Heart right ventricle (tissue), 16 donors: Measurements from ENCODE around the gene SPG11. TPM values are rescaled to one million over a fixed set of nuclear protein-coding genes. Genes with fewer than 3 reads are reported as not detected.

ENCODE experiments used
- ATAC-seq, 8 donors: fragments of 200-7000 bp; cut with Tn5 transposase; one replicate each; pipeline ENCODE4 v1.9.1; 2020; ENCODE audit warnings: mild to moderate bottlenecking in 8 of 8, moderate library complexity in 8 of 8, moderate number of reproducible peaks in 1 of 8
- DNase-seq, 2 donors: peaks; one replicate each; pipeline ENCODE4 v3.0.0-alpha.2; 2020
- H3K27ac ChIP-seq, 10 donors: fragments of 200-600 bp; sonication (generic) in 2 of 10; one replicate each; pipeline versions ENCODE4 v1.5.0 to v1.8.0; 2020 to 2022; ENCODE audit warnings: mild to moderate bottlenecking in 3 of 10
- H3K27me3 ChIP-seq, 7 donors: fragments of 200-600 bp; one replicate each; pipeline ENCODE4 v1.8.0; 2021 to 2022; ENCODE audit warnings: mild to moderate bottlenecking in 2 of 7
- H3K36me3 ChIP-seq, 9 donors: fragments of 200-600 bp; sonication (generic) in 1 of 9; one replicate each; pipeline versions ENCODE4 v1.5.0 to v1.8.0; 2020 to 2022; ENCODE audit warnings: mild to moderate bottlenecking in 2 of 9
- H3K4me1 ChIP-seq, 9 donors: fragments of 200-600 bp; sonication (generic) in 1 of 9; one replicate each; pipeline versions ENCODE4 v1.5.0 to v1.8.0; 2020 to 2022; ENCODE audit warnings: mild to moderate bottlenecking in 4 of 9
- H3K4me3 ChIP-seq, 10 donors: fragments of 200-600 bp; sonication (generic) in 2 of 10; one replicate each; pipeline versions ENCODE4 v1.5.0 to v1.8.0; 2020 to 2022; ENCODE audit warnings: mild to moderate bottlenecking in 7 of 10, moderate library complexity in 2 of 10
- H3K9me3 ChIP-seq, 11 donors: fragments of 200-600 bp in 10 of 11; sonication (generic) in 2 of 11; one replicate each; pipeline versions ENCODE4 v1.5.0 to v1.8.0; 2013 to 2022; ENCODE audit warnings: mild to moderate bottlenecking in 2 of 11, control low read depth in 1 of 11, moderate library complexity in 1 of 11
- WGBS, 2 donors: extraction: QIAGEN DNeasy Blood & Tissue Kit; methylation state at CpG; one replicate each; pipeline ENCODE4 v1.1.7; 2013; ENCODE audit warnings: inconsistent platforms in 1 of 2; 5-methylcytosine and 5-hydroxymethylcytosine counted together
- intact Hi-C, 10 donors: fragments of 100-400 bp; cut with DNase I; formaldehyde crosslinking; loops; one replicate each; pipeline versions ENCODE4 v1.11.1 to v1.14.2; 2022
- polyA plus RNA-seq, 2 donors: library from polyadenylated mRNA; stranded (reverse); fragments of 200-250 nt; gene quantifications; one replicate each; pipeline ENCODE4 v1.2.3, GENCODE V29; 2013
- total RNA-seq, 10 donors: library from RNA; stranded (reverse); fragmentation: NEBNext Ultra II Directional in 3 of 10; extraction: Animal tissue kit (Norgen Biotek cat#: 25700) in 3 of 10; gene quantifications; one replicate each; pipeline versions ENCODE4 v1.2.1 to v1.2.4, GENCODE V29; 2021 to 2023
- TF ChIP-seq, protein P1 (sequence below), 9 donors: fragments of 200-600 bp; sonication (generic) in 2 of 9; IDR thresholded peaks; one replicate each; pipeline versions ENCODE4 v1.5.0 to v1.8.0; 2021 to 2022; ENCODE audit warnings: antibody characterized with exemption in 9 of 9, mild to moderate bottlenecking in 5 of 9, moderate library complexity in 1 of 9
- donor health status: Arrhythmogenic right ventricular cardiomyopathy.
- donor health status: ischemic (EF 13 %, LVEDD 7.1; RV severe dilation, severe dysfunction).
- donor health status: healthy with polysubstance abuse.
- donor health status: DM: no; HTN: yes; CAD: no.
- donor health status: DM: no; HTN: no; CAD: no.
- donor health status: ischemic (EF 25% LVEDD 6.9; RV normal size, moderate dysfunction).
- donor health status: ischemic (EF 25% LVEDD 5.7; RV mildly dilated, moderate dysfunction).
- donor health status: healthy.
- donor health status: DM: yes; HTN: yes; CAD: no.
- donor health status: Ischemic cardiomyopathy.
- donor health status: ischemic (EF 35%, LVEDD 5.7; RV mildly dilated, moderate dysfunction).
- donor health status: nonischemic (EF 11% LVEDD 7.7; RV severe dilation, severe dysfunction).
- donor health status: DM: yes; HTN: yes; CAD: no.
- donor health status: PGD.
- donor health status: ischemic (EF 29% LVEDD 5.4; RV normal size, mild dysfunction).
- donor health status: nonischemic (EF 23%, LVEDD 6.1; RV moderate dilation, normal function).

The SPG11 gene
- total and polyA plus RNA-seq, 12 donors, result 17.4 to 63.4 (median 50.4) TPM

DNA sequence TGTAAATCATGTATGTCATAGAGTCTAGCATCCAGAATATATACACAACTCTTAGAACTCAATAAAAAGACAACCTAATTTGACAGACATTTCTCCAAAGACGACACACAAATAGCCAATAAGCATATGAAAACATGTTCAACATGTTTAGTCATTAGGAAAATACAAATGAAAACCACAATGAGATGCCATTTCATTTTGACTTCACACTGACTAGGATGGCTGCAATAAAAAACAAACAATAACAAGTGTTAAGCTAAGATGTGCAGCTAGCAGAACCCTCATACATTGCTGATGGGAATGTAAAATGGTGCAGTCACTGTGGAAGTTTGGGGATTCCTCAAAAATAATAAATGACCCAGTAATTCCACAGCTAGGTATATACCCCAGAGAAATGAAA lies 16.4 kb downstream of the SPG11 start:
- WGBS, 2 donors, result 98% methylated on average over 1 of the region's 1 CpG
- Histone ChIP-seq H3K9me3 (peaks cover 0 to 8% (median 0%) of the 10 kb centered on the region in 11 donors), H3K36me3 (peaks cover 0 to 100% (median 49%) of the 10 kb centered on the region in 9 donors), H3K27ac (no peak overlapping the region), H3K4me3 (no peak overlapping the region), H3K4me1 (no peaks in the 10 kb centered on the region), H3K27me3 (no peaks in the 10 kb centered on the region)
- TF ChIP-seq, protein P1, sequence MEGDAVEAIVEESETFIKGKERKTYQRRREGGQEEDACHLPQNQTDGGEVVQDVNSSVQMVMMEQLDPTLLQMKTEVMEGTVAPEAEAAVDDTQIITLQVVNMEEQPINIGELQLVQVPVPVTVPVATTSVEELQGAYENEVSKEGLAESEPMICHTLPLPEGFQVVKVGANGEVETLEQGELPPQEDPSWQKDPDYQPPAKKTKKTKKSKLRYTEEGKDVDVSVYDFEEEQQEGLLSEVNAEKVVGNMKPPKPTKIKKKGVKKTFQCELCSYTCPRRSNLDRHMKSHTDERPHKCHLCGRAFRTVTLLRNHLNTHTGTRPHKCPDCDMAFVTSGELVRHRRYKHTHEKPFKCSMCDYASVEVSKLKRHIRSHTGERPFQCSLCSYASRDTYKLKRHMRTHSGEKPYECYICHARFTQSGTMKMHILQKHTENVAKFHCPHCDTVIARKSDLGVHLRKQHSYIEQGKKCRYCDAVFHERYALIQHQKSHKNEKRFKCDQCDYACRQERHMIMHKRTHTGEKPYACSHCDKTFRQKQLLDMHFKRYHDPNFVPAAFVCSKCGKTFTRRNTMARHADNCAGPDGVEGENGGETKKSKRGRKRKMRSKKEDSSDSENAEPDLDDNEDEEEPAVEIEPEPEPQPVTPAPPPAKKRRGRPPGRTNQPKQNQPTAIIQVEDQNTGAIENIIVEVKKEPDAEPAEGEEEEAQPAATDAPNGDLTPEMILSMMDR (IDR thresholded peaks at IDR 0.05), result no peak
- ATAC-seq (no peak), DNase-seq (no peak)
- intact Hi-C loops, result no loop called here

DNA sequence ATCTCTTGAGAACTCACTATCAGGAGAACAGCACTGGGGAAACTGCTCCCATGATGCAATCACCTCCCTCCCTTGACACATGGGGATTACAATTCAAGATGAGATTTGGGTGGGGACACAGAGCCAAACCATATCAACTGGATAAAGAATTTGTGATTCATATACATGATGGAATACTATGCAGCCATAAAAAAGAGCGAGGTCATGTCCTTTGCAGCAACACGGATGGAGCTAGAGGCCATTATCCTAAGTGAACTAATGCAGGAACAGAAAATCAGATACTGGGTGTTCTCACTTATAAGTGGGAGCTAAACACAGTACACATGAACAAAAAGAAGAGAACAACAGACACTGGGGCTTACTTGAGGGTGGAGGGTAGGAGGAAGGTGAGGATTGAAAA lies 17.0 kb downstream of the SPG11 start:
- Histone ChIP-seq H3K36me3 (peaks cover 0 to 99% (median 44%) of the 10 kb centered on the region in 9 donors), H3K27me3 (no peaks in the 10 kb centered on the region), H3K4me3 (no peak overlapping the region), H3K27ac (no peak overlapping the region), H3K4me1 (no peaks in the 10 kb centered on the region), H3K9me3 (peaks cover 0 to 8% (median 0%) of the 10 kb centered on the region in 11 donors)
- WGBS, 2 donors, result 97 to 98% methylated on average over 2 of the region's 2 CpGs
- TF ChIP-seq, protein P1 (IDR thresholded peaks at IDR 0.05), result no peak
- ATAC-seq (no peak), DNase-seq (no peak)
- intact Hi-C loops, result no loop called here

DNA sequence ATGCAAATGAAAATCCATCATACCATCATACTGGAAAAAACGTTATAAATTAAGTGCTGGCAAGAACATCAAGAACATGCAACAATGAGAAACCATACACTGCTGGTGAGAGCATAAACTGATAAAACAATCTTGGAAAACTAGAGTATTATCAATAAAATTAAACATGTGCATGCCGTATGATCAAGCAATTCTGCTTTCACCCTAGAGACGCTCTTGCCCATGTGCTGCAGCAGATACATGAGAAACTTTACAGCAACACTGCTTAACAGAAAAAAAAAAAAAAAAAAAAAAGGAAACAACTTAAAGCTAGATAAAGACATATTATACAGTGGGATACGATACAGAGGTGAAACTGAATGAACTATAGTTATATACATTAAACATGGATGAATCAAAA lies 21.8 kb downstream of the SPG11 start:
- peaks cover 0 to 88% (median 21%) of the 10 kb centered on the region in 9 donors for H3K36me3 ChIP-seq

DNA sequence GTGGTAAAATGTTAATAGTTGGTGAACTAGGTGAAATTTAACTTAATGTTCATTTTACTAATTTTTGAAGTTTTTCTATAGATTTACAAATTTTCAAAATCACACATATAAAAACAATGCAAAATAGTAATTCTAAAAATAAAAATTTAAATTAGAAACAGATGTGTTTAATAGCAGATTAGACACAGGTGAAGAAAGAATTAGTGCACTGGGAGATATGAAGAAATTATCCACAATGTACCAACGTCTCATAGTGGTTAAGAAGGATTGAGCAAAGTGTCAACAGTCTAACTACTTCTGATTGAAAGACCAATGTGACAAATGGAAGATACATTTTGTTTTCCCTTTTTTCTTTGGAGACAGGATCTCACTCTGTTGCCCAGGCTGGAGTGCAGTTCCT lies 26.5 kb downstream of the SPG11 start:
- no peaks in the 10 kb centered on the region for H3K27me3 ChIP-seq
- intact Hi-C loops, result no loop called here
- ATAC-seq (no peak), DNase-seq (no peak)
- peaks cover 0 to 9% (median 0%) of the 10 kb centered on the region in 9 donors for H3K4me1 ChIP-seq
- WGBS, 2 donors, result 75 to 77% methylated on average over 1 of the region's 1 CpG
- H3K9me3 ChIP-seq, result peaks cover 0 to 9% (median 0%) of the 10 kb centered on the region in 11 donors
- H3K36me3 ChIP-seq, result peaks cover 0 to 95% (median 33%) of the 10 kb centered on the region in 9 donors
- TF ChIP-seq, protein P1 (IDR thresholded peaks at IDR 0.05), result no peak
- no peak overlapping the region for H3K4me3 ChIP-seq
- H3K27ac ChIP-seq, result no peak overlapping the region

More for the DNA sequence above, 21.8 kb downstream of the SPG11 start:
- Histone ChIP-seq H3K4me1 (no peaks in the 10 kb centered on the region), H3K9me3 (peaks cover 0 to 12% (median 0%) of the 10 kb centered on the region in 11 donors), H3K27me3 (no peaks in the 10 kb centered on the region), H3K27ac (no peak overlapping the region), H3K4me3 (no peak overlapping the region)
- 84 to 89% methylated on average over 4 of the region's 4 CpGs for WGBS, 2 donors
- ATAC-seq (no peak), DNase-seq (no peak)
- TF ChIP-seq, protein P1 (IDR thresholded peaks at IDR 0.05), result no peak
- intact Hi-C loops, result no loop called here
